GM21717 (cell line): Measurements from ENCODE around the gene SNRPD1.
"Not testable (repeated sequence)": the region's sequence is repeated elsewhere in the genome, so short reads cannot be mapped to it uniquely, and the experiment has no call there.

Experiments
- ATAC-seq: cut with Tn5 transposase; IDR thresholded peaks from one replicate; pipeline ENCODE4 v1.9.1; 2021; ENCODE audit warnings: mild to moderate bottlenecking, moderate library complexity; ENCODE audit not compliant: unreplicated experiment

The SNRPD1 gene

GRCh38 chr18:21634588-21635199 is 22.6 kb downstream of the SNRPD1 start:
- ATAC-seq = no peak

DNA sequence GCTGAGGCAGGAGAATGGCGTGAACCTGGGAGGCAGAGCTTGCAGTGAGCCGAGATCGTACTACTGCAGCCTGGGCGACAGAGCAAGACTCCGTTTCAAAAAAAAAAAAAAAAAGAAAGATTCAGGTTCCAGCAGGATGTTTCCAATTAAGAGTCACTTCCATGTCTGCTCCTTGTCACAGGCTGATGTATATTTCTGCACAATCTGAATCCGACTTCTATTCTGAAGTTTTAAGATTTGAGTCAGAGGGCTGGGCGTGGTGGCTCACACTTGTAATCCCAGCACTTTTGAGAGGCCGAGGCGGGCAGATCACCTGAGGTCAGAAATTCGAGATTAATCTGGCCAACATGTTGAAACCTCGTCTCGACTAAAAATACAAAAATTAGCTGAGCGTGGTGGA is 24.7 kb downstream of the SNRPD1 start:
- ATAC-seq = no peak

GRCh38 chr18:21638822-21639221 is 26.7 kb downstream of the SNRPD1 start:
- no peak for ATAC-seq

DNA sequence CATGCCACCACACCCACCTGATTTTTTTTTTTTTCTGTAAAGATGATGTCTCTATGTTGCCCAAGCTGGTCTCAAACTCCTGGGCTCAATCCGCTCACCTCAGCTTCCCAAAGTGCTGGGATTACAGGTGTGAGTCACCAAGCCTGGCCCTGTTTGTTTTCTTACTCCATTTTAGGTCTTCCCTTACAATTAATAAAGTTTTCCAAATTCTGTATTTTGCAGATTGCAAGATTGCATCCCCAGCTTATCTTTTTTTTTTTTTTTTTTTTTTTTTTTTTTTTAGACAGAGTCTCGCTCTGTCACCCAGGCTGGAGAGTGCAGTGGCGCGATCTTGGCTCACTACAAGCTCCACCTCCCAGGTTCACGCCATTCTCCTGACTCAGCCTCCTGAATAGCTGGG is 28.3 kb downstream of the SNRPD1 start:
- not testable (repeated sequence) for ATAC-seq

GRCh38 chr18:21650311-21650710 is 38.2 kb downstream of the SNRPD1 start:
- ATAC-seq = no peak

- ATAC-seq = no peak
Measured at GRCh38 chr18:21652073-21652472, 40.0 kb downstream of the SNRPD1 start.

- ATAC-seq = no peak
Measured at GRCh38 chr18:21653361-21653760, 41.2 kb downstream of the SNRPD1 start.

GRCh38 chr18:21656402-21656801 is 44.3 kb downstream of the SNRPD1 start:
- ATAC-seq = no peak

DNA sequence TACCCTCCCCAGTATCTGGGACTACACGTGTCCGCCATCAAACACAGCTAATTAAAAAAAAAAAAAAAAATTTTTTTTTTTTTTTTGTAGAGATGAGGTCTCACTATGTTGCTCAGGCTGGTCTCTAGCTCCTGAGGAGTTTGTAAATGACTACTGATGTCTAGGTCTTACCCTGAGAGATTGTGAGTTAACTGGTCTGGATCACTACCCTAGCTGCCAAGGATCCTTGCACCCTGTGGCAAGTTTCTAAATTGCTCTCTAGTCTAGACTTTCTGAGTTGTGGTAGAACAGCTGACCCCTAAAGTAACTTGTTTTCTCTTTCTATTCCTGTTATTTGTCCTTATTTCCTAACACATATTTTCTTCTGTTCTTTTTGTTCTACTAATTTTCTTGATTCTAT is 48.0 kb downstream of the SNRPD1 start:
- ATAC-seq = no peak

DNA sequence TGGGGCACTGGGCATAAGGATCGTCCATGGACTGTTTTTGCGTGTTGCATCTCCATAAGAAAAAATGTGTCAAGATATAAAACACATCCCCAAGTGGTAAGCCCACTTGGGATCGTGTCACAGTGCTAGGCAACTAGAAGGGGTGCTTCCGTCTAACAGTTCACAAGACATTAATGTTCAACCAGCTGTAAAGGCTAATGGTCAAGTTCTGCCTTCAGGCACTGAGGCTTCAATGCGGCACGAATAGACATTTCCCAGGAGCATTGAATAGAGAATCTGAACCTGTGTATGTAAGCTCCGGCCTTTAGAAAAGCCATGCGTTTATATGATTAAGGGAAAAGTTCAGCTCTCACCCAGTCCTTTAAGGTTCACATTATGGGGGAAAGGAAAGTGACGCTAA is 50.5 kb downstream of the SNRPD1 start:
- no peak for ATAC-seq

GRCh38 chr18:21663578-21663977 is 51.5 kb downstream of the SNRPD1 start:
- no peak for ATAC-seq

- no peak for ATAC-seq
Measured at GRCh38 chr18:21664069-21664468, 52.0 kb downstream of the SNRPD1 start.

- no peak for ATAC-seq
Measured at GRCh38 chr18:21669736-21670285, 57.7 kb downstream of the SNRPD1 start.

DNA sequence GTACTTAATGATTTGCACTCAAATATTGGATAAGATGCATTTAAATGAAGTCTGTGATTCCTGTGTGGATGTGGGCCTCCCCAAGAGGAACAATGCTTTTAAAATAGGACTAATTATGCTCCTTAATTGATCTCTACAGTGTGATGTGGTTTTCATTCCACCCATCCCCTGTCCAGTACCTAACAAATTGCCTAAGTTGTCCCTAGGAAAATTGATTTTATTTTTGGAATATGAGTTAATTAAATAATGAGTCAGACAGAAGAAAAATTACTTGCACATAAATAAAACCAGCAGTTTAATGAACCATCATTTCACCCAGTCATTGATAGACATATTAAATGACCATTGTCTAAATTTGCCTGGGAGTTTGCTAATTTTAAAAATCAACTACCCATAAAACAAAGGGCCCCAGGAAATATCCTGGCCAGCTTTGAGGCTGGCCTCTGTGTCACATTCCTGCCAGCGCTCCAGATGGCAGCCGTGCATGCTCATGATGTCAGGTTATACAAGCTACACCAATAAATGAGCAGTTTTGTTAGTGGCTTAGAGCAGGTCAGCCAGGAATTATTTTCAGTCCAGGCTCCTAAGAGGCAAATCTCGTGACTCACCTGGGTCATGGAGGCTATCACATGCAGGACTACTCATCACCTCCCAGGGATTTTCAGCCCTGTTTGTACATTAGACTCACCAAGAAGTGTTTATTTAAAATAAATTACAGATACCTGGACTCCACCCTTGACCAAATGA is 60.6 kb downstream of the SNRPD1 start:
- no peak for ATAC-seq

GRCh38 chr18:21675354-21675753 is 63.2 kb downstream of the SNRPD1 start:
- ATAC-seq = not testable (repeated sequence)

- no peak for ATAC-seq
Measured at GRCh38 chr18:21678859-21679258, 66.7 kb downstream of the SNRPD1 start.

DNA sequence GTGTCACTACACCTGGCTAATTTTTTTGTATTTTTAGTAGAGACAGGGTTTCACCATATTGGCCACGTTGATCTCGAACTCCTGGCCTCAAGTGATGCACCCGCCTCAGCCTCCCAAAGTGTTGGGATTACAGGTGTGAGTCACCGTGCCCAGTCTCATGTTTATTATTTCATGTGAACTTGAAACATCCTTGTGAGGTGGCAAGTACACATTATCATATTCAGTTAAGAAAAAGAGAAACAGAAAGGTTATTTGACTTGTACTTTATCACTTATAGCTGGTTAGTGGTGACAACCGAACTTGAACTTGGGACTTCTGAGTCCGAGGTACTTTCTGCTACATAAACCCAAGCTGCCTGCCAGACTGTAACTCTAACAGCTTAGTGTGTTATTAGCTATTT is 68.0 kb downstream of the SNRPD1 start:
- ATAC-seq = no peak

DNA sequence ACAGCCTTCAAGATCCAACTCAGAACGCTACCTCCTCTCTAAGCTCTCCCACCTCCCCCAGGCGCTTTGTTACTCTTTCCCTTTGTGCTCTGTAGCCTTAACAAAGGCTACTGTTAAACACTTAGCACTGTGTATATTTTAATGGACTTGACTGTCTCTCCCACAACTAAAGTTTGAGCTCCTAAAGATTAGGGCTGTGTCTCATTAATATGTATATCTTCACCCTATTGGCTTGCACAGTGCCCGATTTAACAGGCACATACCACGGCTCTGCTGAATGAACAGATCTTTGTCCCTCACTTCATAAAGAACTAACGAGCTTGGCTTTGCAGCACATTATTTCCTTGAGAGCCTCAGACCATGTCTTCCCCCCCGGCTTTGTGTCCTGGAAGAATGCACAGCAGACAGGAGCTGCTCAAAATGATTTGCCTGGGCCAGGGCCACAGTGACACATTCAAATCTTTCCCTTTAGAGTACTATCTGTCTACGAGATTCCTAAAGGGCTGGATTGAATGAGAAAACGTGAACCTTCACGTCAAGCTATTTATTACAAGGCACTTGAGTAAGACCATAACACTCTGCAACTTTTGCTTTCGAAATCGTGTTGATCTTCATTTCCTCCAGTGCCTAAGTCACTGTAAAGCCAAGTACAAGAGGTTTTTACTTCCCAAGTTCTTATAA is 70.4 kb downstream of the SNRPD1 start:
- ATAC-seq = no peak
